Measurements from ENCODE around the gene ECSCR.
A peak's percentile ranks its signal among the peaks of the same experiment; 100 is the strongest.

Gene ECSCR

DNA sequence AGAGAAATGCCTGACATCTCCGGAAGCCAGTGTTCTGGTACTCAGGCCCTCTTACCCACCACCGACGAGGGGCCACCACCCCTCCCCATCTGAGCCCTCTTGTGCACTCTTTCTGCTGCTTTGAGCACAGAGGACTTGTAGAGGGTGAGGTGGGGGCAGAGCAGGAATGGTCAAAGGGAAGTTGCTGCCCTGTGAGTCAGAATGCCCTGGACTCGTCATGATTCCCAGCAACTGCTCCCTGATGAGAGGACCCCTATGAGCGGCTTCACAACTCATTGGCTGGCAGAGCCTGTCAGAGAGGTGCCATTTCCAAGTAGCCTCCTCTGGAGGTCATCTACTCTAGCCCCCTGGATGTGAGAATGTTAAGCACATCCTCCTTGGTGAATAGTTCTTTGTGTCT lies 845 bp downstream of the ECSCR start:
- Histone ChIP-seq H3K36me3 (no peaks in the 10 kb centered on the region), H3K9ac (peak overlapping the region in 1 of 11 experiments; percentile 5; a peak in 1 of 22 replicates), H3K27ac (peak overlapping the region in 1 of 11 experiments; percentile 17; a peak in 1 of 22 replicates), H3K4me3 (no peak overlapping the region), H3K9me3 (replicated peaks in 1 of 11) (no peaks in the 10 kb centered on the region), H4K20me1 (no peaks in the 10 kb centered on the region), H3K4me2 (peak overlapping the region in 5 of 11 experiments; percentile 28 to 62 (median 46); a peak in 10 of 22 replicates), H3K27me3 (no peaks in the 10 kb centered on the region), H3K4me1 (peaks cover 18 to 59% (median 31%) of the 10 kb centered on the region in 10 experiments)
- no peak for TF ChIP-seq Cebpa-rat (IDR thresholded peaks at IDR 0.05)

DNA sequence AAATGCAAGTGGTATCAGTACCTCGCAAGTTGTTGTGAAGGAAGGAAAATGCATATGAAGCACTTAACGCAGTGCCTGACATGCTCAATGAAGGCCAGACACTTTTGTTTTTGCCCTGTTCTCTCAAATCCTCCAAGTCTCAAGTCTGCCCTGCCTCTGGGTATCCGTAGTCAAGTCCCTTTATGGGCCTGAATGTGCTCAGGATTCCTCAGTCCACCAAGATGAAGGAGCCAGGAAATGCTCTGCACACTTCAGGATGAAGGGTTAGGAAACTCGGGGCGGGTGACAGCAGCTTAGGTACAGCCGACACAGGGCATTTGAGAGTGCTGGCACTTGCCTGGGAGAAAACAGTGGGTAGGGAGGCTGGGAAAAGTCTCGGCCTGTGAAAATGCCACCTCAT lies 1.4 kb downstream of the ECSCR start:
- H3K4me1 ChIP-seq: peaks cover 18 to 64% (median 31%) of the 10 kb centered on the region in 10 experiments
- TF ChIP-seq Cebpa-rat (IDR thresholded peaks at IDR 0.05): no peak
- no peaks in the 10 kb centered on the region for H3K9me3 ChIP-seq (replicated peaks in 1 of 11)
- H3K27me3 ChIP-seq: no peaks in the 10 kb centered on the region
- peak overlapping the region in 5 of 11 experiments; percentile 28 to 62 (median 46); a peak in 9 of 22 replicates for H3K4me2 ChIP-seq
- H4K20me1 ChIP-seq: no peaks in the 10 kb centered on the region
- H3K27ac ChIP-seq: peak overlapping the region in 3 of 11 experiments; percentile 8 to 17 (median 15); a peak in 4 of 22 replicates
- H3K9ac ChIP-seq: peak overlapping the region in 1 of 11 experiments; percentile 5; a peak in 1 of 22 replicates
- no peaks in the 10 kb centered on the region for H3K36me3 ChIP-seq
- no peak overlapping the region for H3K4me3 ChIP-seq

DNA sequence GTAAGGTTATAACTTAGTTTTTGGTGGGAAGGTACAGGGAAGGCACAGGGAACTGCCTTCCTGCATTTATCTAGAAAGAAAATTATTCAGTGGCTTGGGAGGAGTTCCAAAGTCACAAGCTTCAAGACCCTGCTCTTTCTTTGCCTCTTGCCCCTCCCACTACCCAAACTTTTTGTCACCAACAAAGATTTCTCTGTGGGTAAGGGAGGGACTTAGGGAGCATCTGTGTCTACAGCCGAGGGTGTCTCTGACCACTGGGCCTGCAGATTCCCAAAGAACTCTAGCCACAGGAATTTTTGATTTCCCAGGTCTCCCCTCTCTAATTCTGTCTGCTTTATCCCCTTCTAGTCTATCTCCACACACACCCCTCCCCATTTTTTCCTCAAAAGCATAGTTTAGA lies 2.1 kb downstream of the ECSCR start:
- Histone ChIP-seq H3K9me3 (replicated peaks in 1 of 11) (no peaks in the 10 kb centered on the region), H4K20me1 (no peaks in the 10 kb centered on the region), H3K27me3 (no peaks in the 10 kb centered on the region), H3K27ac (no peak overlapping the region), H3K4me1 (peaks cover 18 to 64% (median 31%) of the 10 kb centered on the region in 10 experiments), H3K4me2 (peak overlapping the region in 3 of 11 experiments; percentile 46 to 86 (median 72); a peak in 2 of 22 replicates), H3K36me3 (no peaks in the 10 kb centered on the region), H3K9ac (no peak overlapping the region), H3K4me3 (no peak overlapping the region)
- TF ChIP-seq Cebpa-rat (IDR thresholded peaks at IDR 0.05): no peak

DNA sequence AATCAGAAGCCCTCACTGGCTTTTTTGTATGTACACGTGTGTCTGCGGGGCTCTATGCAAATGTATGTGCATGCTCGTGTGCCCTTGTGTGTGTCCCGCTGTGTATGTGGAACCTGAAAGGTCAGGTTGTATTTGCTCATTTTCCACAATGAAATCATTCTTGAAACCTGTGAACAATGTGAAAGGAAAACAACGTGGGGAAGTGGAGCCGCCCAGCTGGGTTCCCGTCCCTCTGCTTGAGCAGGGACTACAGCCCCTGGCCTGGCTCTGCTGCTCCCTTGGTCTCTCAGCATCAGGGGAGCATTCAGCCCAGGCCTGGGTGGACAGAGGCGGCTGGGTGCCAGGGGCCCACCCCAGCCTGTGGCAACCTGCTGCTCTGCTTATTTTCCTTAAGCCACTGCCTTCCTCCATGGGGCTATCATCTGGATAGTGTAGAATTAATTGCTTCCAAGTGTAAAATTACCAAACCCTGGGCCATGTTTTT lies 3.0 kb downstream of the ECSCR start:
- H3K4me2 ChIP-seq: peak overlapping the region; percentile 21 to 86 (median 72); a peak in 20 of 22 replicates
- no peaks in the 10 kb centered on the region for H3K27me3 ChIP-seq
- no peaks in the 10 kb centered on the region for H3K9me3 ChIP-seq (replicated peaks in 1 of 11)
- peak overlapping the region in 2 of 11 experiments; percentile 55 to 58; a peak in 2 of 22 replicates for H3K9ac ChIP-seq
- peaks cover 20 to 67% (median 34%) of the 10 kb centered on the region in 10 experiments for H3K4me1 ChIP-seq
- peak overlapping the region in 8 of 11 experiments; percentile 32 to 76 (median 69); a peak in 14 of 22 replicates for H3K27ac ChIP-seq
- no peak overlapping the region for H3K4me3 ChIP-seq
- H4K20me1 ChIP-seq: no peaks in the 10 kb centered on the region
- H3K36me3 ChIP-seq: no peaks in the 10 kb centered on the region
- TF ChIP-seq Cebpa-rat (IDR thresholded peaks at IDR 0.05): no peak

DNA sequence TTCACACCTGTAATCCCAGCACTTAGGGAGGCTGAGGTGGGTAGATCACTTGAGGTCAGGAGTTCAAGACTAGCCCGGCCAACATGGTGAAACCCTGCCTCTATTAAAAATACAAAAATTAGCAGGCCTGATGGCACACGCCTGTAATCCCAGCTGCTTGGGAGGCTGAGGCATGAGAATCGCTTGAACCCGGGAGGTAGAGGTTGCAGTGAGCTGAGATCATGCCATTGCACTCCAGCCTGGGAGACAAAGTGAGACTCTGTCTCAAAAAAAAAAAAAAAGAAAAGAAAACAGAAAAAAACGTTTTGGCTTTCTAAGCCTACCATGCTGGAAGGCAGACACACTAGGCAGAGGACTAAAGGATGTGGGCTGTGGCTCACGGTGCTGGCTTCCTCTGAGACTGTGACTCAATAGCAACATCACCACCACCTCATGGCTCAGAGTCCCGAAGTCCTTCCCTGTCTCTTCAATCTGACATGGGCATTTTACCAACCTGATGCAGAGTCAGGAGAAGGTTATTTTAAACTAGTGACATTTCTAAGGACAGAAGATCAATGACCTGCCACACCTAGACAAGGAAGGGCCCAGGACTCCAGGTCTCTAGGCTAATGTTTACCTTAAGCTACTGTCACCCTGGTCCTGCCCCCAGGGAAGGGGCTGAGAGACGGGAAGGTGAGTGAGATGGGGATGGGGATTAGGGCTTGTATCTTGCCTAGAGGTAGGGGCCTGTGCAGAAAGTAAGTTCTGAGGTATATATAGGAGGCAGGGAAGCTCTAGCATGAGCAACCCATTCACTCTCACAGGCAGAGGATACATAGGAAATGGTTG lies 3.7 kb downstream of the ECSCR start:
- Histone ChIP-seq H3K9me3 (replicated peaks in 1 of 11) (no peaks in the 10 kb centered on the region), H3K27me3 (no peaks in the 10 kb centered on the region), H3K36me3 (no peaks in the 10 kb centered on the region), H3K9ac (peak overlapping the region in 7 of 11 experiments; percentile 18 to 58 (median 47); a peak in 8 of 22 replicates), H3K27ac (peak overlapping the region in 9 of 11 experiments; percentile 32 to 76 (median 67); a peak in 15 of 22 replicates), H3K4me2 (peak overlapping the region; percentile 21 to 86 (median 72)), H3K4me3 (no peak overlapping the region), H3K4me1 (peaks cover 27 to 74% (median 39%) of the 10 kb centered on the region in 10 experiments), H4K20me1 (no peaks in the 10 kb centered on the region)
- TF ChIP-seq Cebpa-rat (IDR thresholded peaks at IDR 0.05): no peak

DNA sequence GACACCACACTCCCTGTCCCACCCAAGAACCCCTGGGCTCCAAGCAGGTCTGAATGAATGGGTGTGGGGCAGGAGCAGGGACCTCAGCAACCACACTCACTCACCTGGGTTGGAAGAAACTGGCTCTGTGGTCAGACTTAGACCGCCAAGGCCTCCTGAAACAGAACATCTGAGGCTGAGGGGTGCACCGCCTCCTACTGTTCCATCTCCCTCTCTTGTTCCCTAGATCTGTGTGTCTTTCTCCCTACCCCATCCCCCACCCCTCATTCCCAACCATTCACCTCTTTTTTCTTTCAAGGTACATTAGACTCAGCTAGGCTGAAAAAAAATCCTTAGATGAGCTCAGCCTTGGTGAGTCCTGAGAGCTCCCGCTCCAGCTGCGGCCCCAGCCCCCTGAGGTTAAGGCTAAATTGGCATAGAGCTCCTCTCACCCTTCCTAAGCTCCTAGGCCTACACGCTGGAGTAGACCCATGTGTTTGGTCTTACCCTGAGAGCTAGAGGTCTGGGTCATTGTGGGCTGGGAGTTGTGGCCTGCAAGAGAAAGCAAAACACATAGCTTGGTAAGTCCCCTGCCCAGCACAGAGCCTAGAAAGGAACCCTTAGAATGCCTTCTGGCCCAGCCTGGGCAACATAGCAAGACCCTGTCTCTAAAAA lies 4.8 kb downstream of the ECSCR start:
- H4K20me1 ChIP-seq: no peaks in the 10 kb centered on the region
- no peaks in the 10 kb centered on the region for H3K27me3 ChIP-seq
- TF ChIP-seq Cebpa-rat (IDR thresholded peaks at IDR 0.05): no peak
- peak overlapping the region in 8 of 11 experiments; percentile 21 to 76 (median 69); a peak in 13 of 22 replicates for H3K27ac ChIP-seq
- peak overlapping the region in 3 of 11 experiments; percentile 18 to 58 (median 55); a peak in 2 of 22 replicates for H3K9ac ChIP-seq
- H3K4me2 ChIP-seq: peak overlapping the region in 10 of 11 experiments; percentile 21 to 86 (median 75); a peak in 16 of 22 replicates
- no peak overlapping the region for H3K4me3 ChIP-seq
- H3K9me3 ChIP-seq (replicated peaks in 1 of 11): no peaks in the 10 kb centered on the region
- H3K4me1 ChIP-seq: peaks cover 28 to 76% (median 42%) of the 10 kb centered on the region in 10 experiments
- H3K36me3 ChIP-seq: no peaks in the 10 kb centered on the region

DNA sequence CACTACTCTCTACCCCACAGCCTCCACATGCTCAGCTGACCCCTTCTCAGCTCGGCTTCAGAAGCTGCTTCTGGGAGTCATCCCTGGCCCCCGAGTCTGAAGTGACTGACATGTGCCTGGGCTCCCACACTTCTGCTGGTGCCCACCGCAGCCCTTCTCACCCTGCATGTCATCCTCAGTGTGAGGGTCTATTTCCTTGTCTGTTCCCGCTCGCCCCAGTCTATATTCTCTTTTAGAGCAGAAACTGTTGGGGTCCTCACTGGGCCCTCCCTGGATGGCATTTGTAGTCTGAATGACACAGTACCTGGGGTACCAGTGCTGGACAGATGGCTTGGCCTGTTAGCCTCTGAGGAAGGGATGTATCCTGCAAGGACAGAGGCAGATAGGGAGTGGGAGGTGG lies 5.3 kb downstream of the ECSCR start:
- H3K27me3 ChIP-seq: no peaks in the 10 kb centered on the region
- H3K4me1 ChIP-seq: peaks cover 25 to 70% (median 40%) of the 10 kb centered on the region in 10 experiments
- no peak overlapping the region for H3K4me3 ChIP-seq
- no peak overlapping the region; a peak in 1 of 22 replicates for H3K9ac ChIP-seq
- peak overlapping the region in 6 of 11 experiments; percentile 63 to 86 (median 80); a peak in 8 of 22 replicates for H3K4me2 ChIP-seq
- peak overlapping the region in 7 of 11 experiments; percentile 25 to 76 (median 71); a peak in 12 of 22 replicates for H3K27ac ChIP-seq
- no peaks in the 10 kb centered on the region for H4K20me1 ChIP-seq
- H3K9me3 ChIP-seq (replicated peaks in 1 of 11): no peaks in the 10 kb centered on the region
- H3K36me3 ChIP-seq: no peaks in the 10 kb centered on the region
- TF ChIP-seq Cebpa-rat (IDR thresholded peaks at IDR 0.05): no peak

DNA sequence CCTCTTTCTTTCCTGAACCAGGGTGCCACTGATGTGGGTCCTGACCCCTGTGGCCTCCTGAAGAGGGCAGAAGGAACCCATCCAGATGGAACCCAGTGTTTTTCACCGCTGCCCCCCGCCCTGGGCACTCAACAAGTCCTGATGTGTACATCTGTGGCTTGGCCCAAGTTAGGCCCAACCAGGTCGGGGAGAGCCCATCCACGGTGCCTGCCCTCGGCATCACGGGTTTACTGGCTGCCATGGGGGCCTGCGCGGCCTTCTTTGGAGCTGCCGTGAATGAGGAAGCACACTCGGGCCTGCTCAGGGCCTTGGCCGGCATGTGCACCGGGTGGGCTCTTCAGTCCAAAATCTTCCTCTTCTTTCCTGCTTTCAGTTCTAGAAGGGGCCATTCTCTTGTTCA lies 5.8 kb downstream of the ECSCR start:
- Histone ChIP-seq H3K4me1 (peaks cover 20 to 66% (median 38%) of the 10 kb centered on the region in 10 experiments), H3K9me3 (replicated peaks in 1 of 11) (no peaks in the 10 kb centered on the region), H3K4me2 (0 out of 22 replicates have a peak overlapping the region, but pooled peaks of 3 of the 11 experiments have one; percentile 14 to 83 (median 72)), H4K20me1 (no peaks in the 10 kb centered on the region), H3K4me3 (no peak overlapping the region), H3K36me3 (no peaks in the 10 kb centered on the region), H3K27ac (peak overlapping the region in 6 of 11 experiments; percentile 26 to 76 (median 72); a peak in 9 of 22 replicates), H3K9ac (no peak overlapping the region; a peak in 1 of 22 replicates), H3K27me3 (no peaks in the 10 kb centered on the region)
- TF ChIP-seq Cebpa-rat (IDR thresholded peaks at IDR 0.05): no peak
